ENCODE data around the gene METRN. TPM values are rescaled to one million over a fixed set of nuclear protein-coding genes. Genes with fewer than 3 reads are reported as not detected.

Gene METRN
- total RNA-seq, 4 donors from 2014 or later: 19.1 to 76.5 (median 26.7) TPM

DNA sequence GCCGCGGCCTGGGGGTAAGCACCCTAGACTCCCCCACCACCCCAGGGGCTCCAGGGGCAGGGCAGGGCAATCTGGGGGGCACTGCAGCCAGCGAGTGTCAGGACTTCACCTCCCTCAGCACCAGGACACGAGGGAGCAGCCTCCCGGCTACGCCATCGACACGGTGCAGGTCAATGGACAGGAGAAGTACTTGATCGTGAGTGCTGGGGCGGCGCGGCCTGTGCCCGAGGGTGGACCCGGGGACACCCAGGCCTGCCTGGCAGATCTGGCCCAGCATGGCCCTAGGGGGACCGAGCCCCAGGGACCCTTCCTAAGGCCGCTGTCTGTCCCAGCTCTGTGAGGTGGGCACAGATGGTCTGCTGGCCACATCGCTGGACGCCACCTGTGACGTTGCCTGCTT is 42.5 kb upstream of the METRN start:
- Histone ChIP-seq H3K9me3 (no peaks in the 10 kb centered on the region), H3K4me3 (no peak overlapping the region), H3K36me3 (no peaks in the 10 kb centered on the region), H3K4me1 (peaks cover 0 to 15% of the 10 kb centered on the region in 2 donors), H3K27ac (no peak overlapping the region), H3K27me3 (no peaks in the 10 kb centered on the region)
- DNase-seq: no peak
- intact Hi-C loops (cut with DNase I; ENCODE audit: low total_unique reads): no loop called here
- TF ChIP-seq, protein P1, sequence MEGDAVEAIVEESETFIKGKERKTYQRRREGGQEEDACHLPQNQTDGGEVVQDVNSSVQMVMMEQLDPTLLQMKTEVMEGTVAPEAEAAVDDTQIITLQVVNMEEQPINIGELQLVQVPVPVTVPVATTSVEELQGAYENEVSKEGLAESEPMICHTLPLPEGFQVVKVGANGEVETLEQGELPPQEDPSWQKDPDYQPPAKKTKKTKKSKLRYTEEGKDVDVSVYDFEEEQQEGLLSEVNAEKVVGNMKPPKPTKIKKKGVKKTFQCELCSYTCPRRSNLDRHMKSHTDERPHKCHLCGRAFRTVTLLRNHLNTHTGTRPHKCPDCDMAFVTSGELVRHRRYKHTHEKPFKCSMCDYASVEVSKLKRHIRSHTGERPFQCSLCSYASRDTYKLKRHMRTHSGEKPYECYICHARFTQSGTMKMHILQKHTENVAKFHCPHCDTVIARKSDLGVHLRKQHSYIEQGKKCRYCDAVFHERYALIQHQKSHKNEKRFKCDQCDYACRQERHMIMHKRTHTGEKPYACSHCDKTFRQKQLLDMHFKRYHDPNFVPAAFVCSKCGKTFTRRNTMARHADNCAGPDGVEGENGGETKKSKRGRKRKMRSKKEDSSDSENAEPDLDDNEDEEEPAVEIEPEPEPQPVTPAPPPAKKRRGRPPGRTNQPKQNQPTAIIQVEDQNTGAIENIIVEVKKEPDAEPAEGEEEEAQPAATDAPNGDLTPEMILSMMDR (IDR thresholded peaks at IDR 0.05): no peak
- no peak for TF ChIP-seq POLR2A (IDR thresholded peaks at IDR 0.05)

DNA sequence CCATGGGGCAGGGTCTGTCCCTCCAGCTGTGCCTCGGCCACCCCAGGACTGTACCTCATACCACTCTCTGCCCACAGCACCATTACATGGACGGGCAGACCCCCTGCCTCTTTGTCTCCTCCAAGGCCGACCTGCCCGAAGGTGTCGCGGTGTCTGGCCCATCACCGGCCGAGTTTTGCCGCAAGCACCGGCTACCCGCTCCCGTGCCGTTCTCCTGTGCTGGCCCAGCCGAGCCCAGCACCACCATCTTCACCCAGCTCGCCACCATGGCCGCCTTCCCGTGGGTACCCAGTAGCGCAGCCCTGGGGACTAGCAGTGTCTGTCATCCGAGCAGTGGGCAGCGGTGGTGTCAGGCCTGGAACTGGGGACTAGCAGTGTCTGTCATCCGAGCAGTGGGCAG is 42.1 kb upstream of the METRN start:
- DNase-seq: no peak
- Histone ChIP-seq H3K36me3 (no peaks in the 10 kb centered on the region), H3K9me3 (no peaks in the 10 kb centered on the region), H3K27me3 (no peaks in the 10 kb centered on the region), H3K27ac (no peak overlapping the region), H3K4me1 (peaks cover 0 to 11% of the 10 kb centered on the region in 2 donors), H3K4me3 (no peak overlapping the region)
- TF ChIP-seq, protein P1 (IDR thresholded peaks at IDR 0.05): no peak
- TF ChIP-seq POLR2A (IDR thresholded peaks at IDR 0.05): no peak
- intact Hi-C loops (cut with DNase I; ENCODE audit: low total_unique reads): no loop called here

GRCh38 chr16:673399-673991 is 41.4 kb upstream of the METRN start:
- no peak for TF ChIP-seq POLR2A (IDR thresholded peaks at IDR 0.05)
- TF ChIP-seq, protein P1 (IDR thresholded peaks at IDR 0.05): no peak
- Histone ChIP-seq H3K9me3 (no peaks in the 10 kb centered on the region), H3K36me3 (no peaks in the 10 kb centered on the region), H3K4me3 (no peak overlapping the region), H3K27ac (no peak overlapping the region), H3K4me1 (peaks cover 0 to 11% of the 10 kb centered on the region in 2 donors), H3K27me3 (no peaks in the 10 kb centered on the region)
- intact Hi-C loops (cut with DNase I; ENCODE audit: low total_unique reads): no loop called here
- no peak for DNase-seq

GRCh38 chr16:674214-674881 is 40.6 kb upstream of the METRN start:
- DNase-seq: no peak

More at GRCh38 chr16:674214-674881, 40.6 kb upstream of the METRN start:
- Histone ChIP-seq H3K9me3 (no peaks in the 10 kb centered on the region), H3K36me3 (no peaks in the 10 kb centered on the region), H3K4me3 (no peak overlapping the region), H3K27ac (no peak overlapping the region), H3K27me3 (no peaks in the 10 kb centered on the region), H3K4me1 (peaks cover 0 to 11% of the 10 kb centered on the region in 2 donors)
- intact Hi-C loops (cut with DNase I; ENCODE audit: low total_unique reads): no loop called here
- TF ChIP-seq, protein P1 (IDR thresholded peaks at IDR 0.05): no peak
- no peak for TF ChIP-seq POLR2A (IDR thresholded peaks at IDR 0.05)
